Mucosa of descending colon (tissue), 3 donors: Measurements from ENCODE around the gene ROBO1. TPM values are rescaled to one million over a fixed set of nuclear protein-coding genes. Genes with fewer than 3 reads are reported as not detected.

ENCODE experiments used
- ATAC-seq: fragments of 200-7000 bp; cut with Tn5 transposase; one replicate; pipeline ENCODE4 v1.9.1; 2020; ENCODE audit warnings: mild to moderate bottlenecking, moderate library complexity
- DNase-seq, 3 donors: peaks; one replicate each; pipeline ENCODE4 v3.0.0-alpha.2; 2020
- H3K36me3 ChIP-seq: fragments of 200-600 bp; one replicate; pipeline ENCODE4 v1.8.0; 2021; ENCODE audit warnings: low read depth, mild to moderate bottlenecking
- H3K4me1 ChIP-seq: fragments of 200-600 bp; one replicate; pipeline ENCODE4 v1.8.0; 2021; ENCODE audit warnings: low read depth, mild to moderate bottlenecking
- H3K4me3 ChIP-seq: fragments of 200-600 bp; one replicate; pipeline ENCODE4 v1.8.0; 2021; ENCODE audit warnings: mild to moderate bottlenecking
- H3K9me3 ChIP-seq: fragments of 200-600 bp; one replicate; pipeline ENCODE4 v1.8.0; 2021; ENCODE audit warnings: mild to moderate bottlenecking
- CTCF ChIP-seq: fragments of 200-600 bp; IDR thresholded peaks from one replicate; pipeline ENCODE4 v1.8.0; 2022; ENCODE audit warnings: antibody characterized with exemption, mild to moderate bottlenecking
- intact Hi-C, 2 donors: fragments of 100-400 bp; cut with DNase I in 1 of 2; cut with micrococcal nuclease in 1 of 2; formaldehyde crosslinking; loops; one replicate each; pipeline versions ENCODE4 v1.11.0 to v1.11.1; 2022; cut with DNase I, micrococcal nuclease
- total RNA-seq, 3 donors: library from RNA; stranded (reverse); fragmentation: NEBNext Ultra II Directional in 2 of 3; extraction: Animal tissue kit (Norgen Biotek cat#: 25700) in 2 of 3; gene quantifications; one replicate each; pipeline versions ENCODE4 v1.2.1 to v1.2.4, GENCODE V29; 2021 to 2023
- donor health status: DM: no; HTN: no; CAD: no; lungs with moderate emphysema.
- donor health status: DM: no; HTN: no; CAD: no.
- donor health status: DM: no; HTN: yes; CAD: no.

Gene ROBO1
- total RNA-seq, 3 donors from 2014 or later: 4.3 to 22.7 (median 10.1) TPM

GRCh38 chr3:78951342-78951945, 816.4 kb downstream of the ROBO1 start:
- Histone ChIP-seq H3K36me3 (no peaks in the 10 kb centered on the region), H3K9me3 (no peaks in the 10 kb centered on the region), H3K4me3 (no peak overlapping the region), H3K4me1 (no peaks in the 10 kb centered on the region)
- DNase-seq (no peak), ATAC-seq (peak; percentile 24)
- no peak for TF ChIP-seq CTCF
- intact Hi-C loops: no loop called here

DNA sequence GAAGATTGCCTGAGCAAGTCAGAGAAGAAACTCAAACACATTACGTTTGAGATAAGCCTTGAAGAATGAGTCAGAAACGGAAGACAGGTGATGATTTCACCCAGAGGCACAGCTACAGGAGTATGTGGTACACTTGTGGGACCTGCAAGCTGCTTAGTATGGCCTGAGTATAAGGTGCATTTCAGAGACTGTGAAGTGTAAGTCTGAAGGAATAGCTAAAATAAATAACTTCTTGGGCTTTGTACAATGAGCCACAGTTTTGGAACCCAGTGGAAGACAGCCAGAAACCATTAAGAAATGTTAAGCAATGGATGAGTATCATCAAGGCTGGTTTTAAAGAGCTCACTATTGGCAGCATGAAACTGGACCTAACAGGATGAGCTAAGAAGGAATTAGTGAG, 826.2 kb downstream of the ROBO1 start:
- Histone ChIP-seq H3K9me3 (peaks cover 3% of the 10 kb centered on the region), H3K4me1 (no peaks in the 10 kb centered on the region), H3K36me3 (no peaks in the 10 kb centered on the region), H3K4me3 (no peak overlapping the region)
- ATAC-seq (peak; percentile 24), DNase-seq (peak in 1 of 3 donors; percentile 5)
- intact Hi-C loops: no loop called here
- TF ChIP-seq CTCF: no peak

- TF ChIP-seq CTCF: no peak
- no peak overlapping the region for H3K4me3 ChIP-seq
- no peaks in the 10 kb centered on the region for H3K4me1 ChIP-seq
- ATAC-seq: no peak
- peaks cover 3% of the 10 kb centered on the region for H3K9me3 ChIP-seq
- intact Hi-C loops: no loop called here
- H3K36me3 ChIP-seq: no peaks in the 10 kb centered on the region
- no peak for DNase-seq
These were observed 827.2 kb downstream of the ROBO1 start for GRCh38 chr3:78940626-78941025.

DNA sequence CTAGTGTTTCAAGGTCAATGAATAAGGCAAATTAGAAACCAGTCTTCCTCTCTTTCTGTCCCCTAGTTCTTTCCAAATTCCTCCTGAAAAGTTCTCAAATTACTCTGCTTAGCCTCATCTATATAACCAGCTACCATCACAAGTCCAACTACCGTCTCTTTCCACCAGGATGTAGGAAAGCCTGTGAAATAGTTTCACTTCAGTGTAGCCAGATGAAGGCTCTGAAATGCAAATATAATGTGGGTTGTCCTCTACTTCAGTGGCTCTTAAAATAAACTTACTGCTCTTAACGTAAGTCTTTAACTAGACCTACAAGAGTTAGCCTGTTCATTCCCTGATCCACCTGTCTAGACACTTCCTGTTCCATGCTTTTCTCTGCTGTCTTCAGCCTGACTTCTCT, 827.7 kb downstream of the ROBO1 start:
- intact Hi-C loops: no loop called here
- DNase-seq (no peak), ATAC-seq (no peak)
- no peaks in the 10 kb centered on the region for H3K36me3 ChIP-seq
- no peaks in the 10 kb centered on the region for H3K4me1 ChIP-seq
- peaks cover 3% of the 10 kb centered on the region for H3K9me3 ChIP-seq
- no peak overlapping the region for H3K4me3 ChIP-seq
- TF ChIP-seq CTCF: no peak

- Histone ChIP-seq H3K4me1 (no peaks in the 10 kb centered on the region), H3K4me3 (no peak overlapping the region), H3K36me3 (no peaks in the 10 kb centered on the region), H3K9me3 (no peaks in the 10 kb centered on the region)
- DNase-seq (no peak), ATAC-seq (no peak)
- intact Hi-C loops: no loop called here
- no peak for TF ChIP-seq CTCF
These were observed 830.3 kb downstream of the ROBO1 start for GRCh38 chr3:78937475-78937874.

DNA sequence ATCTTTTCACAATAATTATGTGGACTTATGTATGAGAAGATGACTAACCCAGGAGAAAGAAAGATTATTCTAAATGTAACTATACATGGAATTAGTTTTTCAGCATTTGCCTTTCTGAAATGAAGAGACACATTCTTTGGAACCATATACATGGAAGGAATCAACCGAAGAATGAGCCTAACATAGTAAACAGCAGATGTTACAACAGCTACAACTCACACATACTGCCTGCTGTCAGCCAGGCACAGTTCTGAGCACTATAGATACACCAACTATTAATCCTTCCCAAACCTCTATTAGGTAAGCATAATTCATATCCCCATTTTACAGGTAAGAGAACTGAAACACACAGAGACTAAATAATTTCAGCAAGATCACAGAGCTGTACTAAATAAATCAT, 840.0 kb downstream of the ROBO1 start:
- no peaks in the 10 kb centered on the region for H3K9me3 ChIP-seq
- H3K4me3 ChIP-seq: no peak overlapping the region
- ATAC-seq (no peak), DNase-seq (no peak)
- intact Hi-C loops: no loop called here
- no peaks in the 10 kb centered on the region for H3K36me3 ChIP-seq
- H3K4me1 ChIP-seq: no peaks in the 10 kb centered on the region
- no peak for TF ChIP-seq CTCF
